ENCODE data around the gene NAALADL2.

The NAALADL2 gene

DNA sequence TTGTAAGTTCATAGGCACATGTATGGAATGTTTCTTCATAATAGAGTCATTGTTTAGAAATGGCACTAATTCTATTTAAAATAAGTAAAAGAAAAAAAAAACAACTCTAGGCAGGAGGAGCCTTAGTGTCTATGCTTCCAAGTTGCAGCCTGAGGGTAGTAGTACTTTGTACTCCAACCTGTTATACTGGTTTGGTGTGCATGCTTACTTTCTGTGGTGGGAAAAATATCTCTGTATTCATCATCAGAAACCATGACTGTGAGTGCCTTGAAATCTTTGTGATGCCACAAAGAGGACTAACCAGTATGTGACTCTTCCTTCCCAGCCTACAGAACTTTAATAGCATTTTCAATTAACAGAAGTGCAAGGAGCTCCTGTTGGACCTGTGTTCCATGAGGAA is 4.4 kb downstream of the NAALADL2 start:
- H3K36me3 Mint-ChIP-seq (ENCODE audit: low read depth), result no peaks in the 10 kb centered on the region
- no peaks in the 10 kb centered on the region for H3K4me1 Mint-ChIP-seq (ENCODE audit: low read depth)
- H3K9me3 Mint-ChIP-seq, result no peaks in the 10 kb centered on the region
- no peak overlapping the region for H3K4me3 Mint-ChIP-seq
- no peaks in the 10 kb centered on the region for H3K27me3 Mint-ChIP-seq
- H3K27ac Mint-ChIP-seq, result no peak overlapping the region

DNA sequence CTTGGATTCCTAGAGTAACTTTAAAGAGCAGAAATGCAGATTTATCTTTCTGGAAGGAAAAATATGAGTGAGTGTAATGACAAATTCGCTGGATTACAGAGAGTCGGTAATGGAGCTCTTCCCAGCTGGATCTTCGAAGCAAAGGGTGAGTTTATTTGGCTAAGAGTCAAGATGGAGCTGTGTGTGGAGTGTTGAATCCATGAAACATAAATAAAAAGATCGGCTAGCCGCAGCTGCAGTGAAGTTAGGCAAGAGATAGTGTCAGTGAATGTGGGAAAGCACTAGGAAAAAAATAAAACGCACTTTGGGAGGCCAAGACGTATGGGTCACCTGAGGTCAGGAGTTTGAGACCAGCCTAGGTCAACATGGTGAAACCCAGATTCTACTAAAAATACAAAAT is 10.3 kb downstream of the NAALADL2 start:
- Mint-ChIP-seq H3K4me1 (ENCODE audit: low read depth) (no peaks in the 10 kb centered on the region), H3K9me3 (peaks cover 3% of the 10 kb centered on the region), H3K36me3 (ENCODE audit: low read depth) (no peaks in the 10 kb centered on the region), H3K27me3 (no peaks in the 10 kb centered on the region), H3K27ac (no peak overlapping the region), H3K4me3 (no peak overlapping the region)

DNA sequence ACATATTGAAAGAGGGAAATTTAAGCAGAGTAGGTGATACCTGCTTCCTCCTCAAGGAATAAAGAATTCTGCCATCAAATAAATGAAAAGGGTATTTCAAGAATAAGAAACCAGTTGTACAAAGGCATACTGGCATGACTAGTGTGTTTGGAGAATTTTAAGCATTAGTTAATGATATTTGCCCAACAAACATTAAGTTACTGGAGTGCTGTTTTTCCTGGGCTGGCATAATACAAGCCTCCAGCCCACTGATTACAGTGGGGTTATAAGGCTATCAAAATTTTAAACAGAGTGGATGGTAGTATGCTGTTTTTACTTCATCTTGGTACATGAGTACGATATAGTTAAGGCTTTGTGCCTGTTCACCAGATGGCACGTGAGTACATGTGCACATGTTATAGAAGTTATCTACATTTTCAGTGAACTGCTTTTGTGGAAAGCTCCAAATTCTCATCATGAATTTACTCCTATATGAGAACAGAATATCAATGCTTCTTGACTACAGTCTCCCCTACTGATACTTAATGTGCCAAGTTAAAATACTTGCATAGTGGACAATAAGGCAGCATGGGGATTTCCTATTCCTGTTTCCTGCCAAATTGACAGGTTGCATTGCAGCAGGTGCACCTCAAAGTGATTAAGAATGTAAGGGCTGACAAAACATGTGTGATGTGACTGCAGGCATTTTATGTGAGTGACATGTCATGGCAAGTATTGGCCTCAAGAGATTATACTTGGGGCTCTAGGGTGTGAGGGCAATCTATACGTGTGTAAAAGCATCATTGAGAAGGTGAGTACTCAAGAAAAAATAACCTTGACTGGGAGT is 14.9 kb downstream of the NAALADL2 start:
- Mint-ChIP-seq H3K9me3 (peaks cover 3% of the 10 kb centered on the region), H3K27me3 (no peaks in the 10 kb centered on the region)

DNA sequence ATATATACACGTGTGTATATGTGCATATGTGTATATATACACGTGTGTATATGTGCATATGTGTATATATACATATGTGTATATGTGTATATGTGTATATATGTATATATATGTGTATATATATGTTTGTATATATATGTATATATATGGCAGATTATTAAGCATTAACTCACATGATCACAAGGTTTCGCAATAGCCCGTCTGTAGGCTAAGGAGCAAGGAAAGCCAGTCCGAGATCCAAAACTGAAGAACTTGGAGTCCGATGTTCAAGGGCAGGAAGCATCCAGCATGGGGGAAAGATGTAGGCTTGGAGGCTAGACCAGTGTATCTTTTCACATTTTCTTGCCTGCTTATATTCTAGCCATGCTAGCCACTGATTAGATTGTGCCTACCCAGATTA is 23.7 kb downstream of the NAALADL2 start:
- Mint-ChIP-seq H3K9me3 (peaks cover 5% of the 10 kb centered on the region), H3K36me3 (ENCODE audit: low read depth) (no peaks in the 10 kb centered on the region), H3K27ac (no peak overlapping the region), H3K27me3 (no peaks in the 10 kb centered on the region), H3K4me3 (no peak overlapping the region), H3K4me1 (ENCODE audit: low read depth) (no peaks in the 10 kb centered on the region)

More for the DNA sequence above, 14.9 kb downstream of the NAALADL2 start:
- Mint-ChIP-seq H3K36me3 (ENCODE audit: low read depth) (no peaks in the 10 kb centered on the region), H3K27ac (no peak overlapping the region), H3K4me1 (ENCODE audit: low read depth) (no peaks in the 10 kb centered on the region), H3K4me3 (no peak overlapping the region)

DNA sequence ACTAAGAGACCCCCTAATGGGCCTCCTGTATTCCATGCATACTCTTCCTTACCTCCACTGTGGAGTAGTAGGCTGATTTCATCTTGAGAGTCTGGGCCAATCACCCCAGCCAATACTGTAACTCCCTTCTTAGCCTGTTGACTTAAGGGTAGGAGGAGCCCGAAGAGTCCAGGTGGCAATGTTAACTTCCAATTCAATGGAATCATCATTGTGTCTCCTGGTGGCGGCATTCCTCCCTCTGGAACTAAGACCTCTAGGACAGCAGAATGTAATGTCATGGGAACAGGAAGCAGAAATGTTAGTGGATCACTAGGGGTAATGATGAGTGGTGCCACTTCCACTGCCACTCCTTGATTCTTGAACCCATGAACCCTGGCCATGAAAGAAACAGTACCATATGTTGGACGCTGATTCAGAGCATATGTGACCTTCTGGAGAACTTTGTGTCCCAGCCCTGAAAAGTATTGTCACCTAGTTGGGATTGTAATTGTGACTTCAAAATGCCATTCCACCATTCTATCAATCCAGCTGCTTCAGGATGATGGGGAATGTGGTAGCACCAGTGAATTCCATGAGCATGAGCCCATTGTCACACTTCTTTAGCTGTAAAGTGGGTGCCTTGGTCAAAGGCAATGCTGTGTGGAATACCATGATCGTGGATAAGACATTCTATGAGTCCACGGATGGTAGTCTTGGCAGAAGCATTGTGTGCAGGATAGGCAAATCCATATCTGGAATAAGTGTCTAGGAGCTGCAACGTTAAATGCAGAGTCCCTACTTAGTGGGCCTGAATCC is 24.9 kb downstream of the NAALADL2 start:
- Mint-ChIP-seq H3K27me3 (no peaks in the 10 kb centered on the region), H3K9me3 (peaks cover 8% of the 10 kb centered on the region), H3K36me3 (ENCODE audit: low read depth) (no peaks in the 10 kb centered on the region)

DNA sequence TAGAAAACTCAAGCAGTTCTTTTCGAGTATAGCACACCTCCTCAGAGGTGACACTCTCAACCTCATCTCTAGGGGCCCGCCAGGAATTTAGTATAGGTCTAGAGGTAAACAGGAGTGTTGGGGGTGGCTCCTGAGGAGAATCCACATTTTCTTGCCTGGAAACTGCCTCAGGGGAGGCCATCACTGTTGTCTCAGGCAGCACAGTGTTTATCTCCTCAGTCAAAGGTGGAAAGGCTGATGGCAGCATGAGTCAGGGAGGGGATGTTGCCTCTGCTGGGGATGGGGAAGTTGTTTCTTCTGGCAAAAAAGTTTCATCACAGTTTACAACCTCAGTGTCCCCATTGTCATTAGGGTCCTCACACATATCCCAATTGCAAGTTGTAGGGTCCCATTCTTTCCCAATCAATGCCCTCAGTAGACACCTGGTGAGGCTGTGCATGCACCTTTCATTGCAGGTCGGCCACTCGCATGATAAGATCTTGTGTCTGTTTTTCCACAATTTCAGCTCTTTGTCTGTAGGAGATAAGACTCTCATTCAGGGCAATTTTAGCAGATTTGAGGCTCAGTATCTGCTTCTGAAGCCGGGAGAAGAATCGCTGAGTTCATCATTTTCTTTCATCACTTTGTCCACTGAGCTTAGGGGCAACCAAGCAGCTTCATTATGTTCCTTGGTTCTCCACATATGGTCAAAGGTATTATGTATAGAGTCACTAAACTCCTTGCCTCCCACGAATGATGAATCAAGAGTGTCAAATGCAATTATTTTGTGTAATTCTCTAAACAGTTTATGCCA is 25.8 kb downstream of the NAALADL2 start:
- Mint-ChIP-seq H3K4me3 (no peak overlapping the region), H3K27me3 (no peaks in the 10 kb centered on the region), H3K4me1 (ENCODE audit: low read depth) (no peaks in the 10 kb centered on the region)

More for the DNA sequence above, 24.9 kb downstream of the NAALADL2 start:
- no peak overlapping the region for H3K4me3 Mint-ChIP-seq
- H3K27ac Mint-ChIP-seq, result no peak overlapping the region
- H3K4me1 Mint-ChIP-seq (ENCODE audit: low read depth), result no peaks in the 10 kb centered on the region

DNA sequence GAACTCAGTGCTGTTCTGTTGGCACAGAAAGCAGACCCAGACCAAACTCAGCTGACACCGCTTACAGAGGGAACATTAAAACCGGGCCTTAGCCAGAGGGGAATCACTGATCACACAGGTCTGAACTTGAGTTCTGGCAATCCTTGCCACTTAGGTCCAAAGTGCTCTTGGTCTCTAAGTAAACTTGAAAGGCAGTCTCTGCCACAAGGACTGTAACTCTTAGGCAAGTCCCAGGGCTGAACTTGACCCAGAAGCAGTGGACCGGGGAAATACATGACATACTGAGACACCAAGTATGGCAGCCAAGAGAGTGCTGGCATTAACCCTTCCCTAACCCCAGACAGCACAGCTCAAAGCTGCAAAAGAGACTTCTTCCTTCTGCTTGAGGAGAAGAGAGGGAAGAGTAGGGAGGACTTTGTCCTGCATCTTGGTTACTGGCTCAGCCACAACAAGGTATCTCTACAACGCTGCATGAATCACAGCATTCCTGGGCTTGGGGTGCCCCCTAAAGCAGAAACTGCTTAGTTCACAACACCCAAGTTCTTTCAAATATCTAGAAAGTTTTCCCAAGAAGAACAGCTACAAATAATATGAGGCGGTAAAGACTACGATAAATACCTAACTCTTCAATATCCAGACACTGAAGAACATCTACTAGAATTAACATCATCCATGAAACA is 32.5 kb downstream of the NAALADL2 start:
- no peaks in the 10 kb centered on the region for H3K4me1 Mint-ChIP-seq (ENCODE audit: low read depth)
- no peaks in the 10 kb centered on the region for H3K36me3 Mint-ChIP-seq (ENCODE audit: low read depth)
- no peaks in the 10 kb centered on the region for H3K27me3 Mint-ChIP-seq
- H3K27ac Mint-ChIP-seq, result no peak overlapping the region
- no peak overlapping the region for H3K4me3 Mint-ChIP-seq
- peaks cover 15% of the 10 kb centered on the region for H3K9me3 Mint-ChIP-seq

More for the DNA sequence above, 25.8 kb downstream of the NAALADL2 start:
- Mint-ChIP-seq H3K27ac (no peak overlapping the region), H3K36me3 (ENCODE audit: low read depth) (no peaks in the 10 kb centered on the region), H3K9me3 (peaks cover 8% of the 10 kb centered on the region)

DNA sequence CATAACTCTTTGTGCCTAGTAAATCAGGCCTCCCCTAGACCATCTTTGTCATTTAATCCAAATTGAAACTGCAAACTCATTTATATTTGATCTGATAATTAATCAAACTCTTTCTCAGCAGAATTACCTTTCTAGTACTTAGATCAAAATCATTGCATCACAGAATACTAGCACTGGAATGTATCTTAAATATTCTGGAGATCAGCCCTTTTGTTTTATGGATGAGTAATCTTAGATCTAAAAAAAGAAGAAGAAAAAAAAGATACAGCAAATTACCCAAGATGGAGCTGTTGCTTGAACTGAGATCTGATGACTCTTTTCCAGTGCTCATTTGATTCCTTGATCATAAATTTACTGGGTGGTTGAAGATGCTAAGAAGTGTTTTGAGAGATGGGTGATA is 47.9 kb downstream of the NAALADL2 start:
- Mint-ChIP-seq H3K4me3 (no peak overlapping the region), H3K36me3 (ENCODE audit: low read depth) (no peaks in the 10 kb centered on the region), H3K4me1 (ENCODE audit: low read depth) (no peaks in the 10 kb centered on the region), H3K27ac (no peak overlapping the region), H3K27me3 (no peaks in the 10 kb centered on the region), H3K9me3 (no peaks in the 10 kb centered on the region)

DNA sequence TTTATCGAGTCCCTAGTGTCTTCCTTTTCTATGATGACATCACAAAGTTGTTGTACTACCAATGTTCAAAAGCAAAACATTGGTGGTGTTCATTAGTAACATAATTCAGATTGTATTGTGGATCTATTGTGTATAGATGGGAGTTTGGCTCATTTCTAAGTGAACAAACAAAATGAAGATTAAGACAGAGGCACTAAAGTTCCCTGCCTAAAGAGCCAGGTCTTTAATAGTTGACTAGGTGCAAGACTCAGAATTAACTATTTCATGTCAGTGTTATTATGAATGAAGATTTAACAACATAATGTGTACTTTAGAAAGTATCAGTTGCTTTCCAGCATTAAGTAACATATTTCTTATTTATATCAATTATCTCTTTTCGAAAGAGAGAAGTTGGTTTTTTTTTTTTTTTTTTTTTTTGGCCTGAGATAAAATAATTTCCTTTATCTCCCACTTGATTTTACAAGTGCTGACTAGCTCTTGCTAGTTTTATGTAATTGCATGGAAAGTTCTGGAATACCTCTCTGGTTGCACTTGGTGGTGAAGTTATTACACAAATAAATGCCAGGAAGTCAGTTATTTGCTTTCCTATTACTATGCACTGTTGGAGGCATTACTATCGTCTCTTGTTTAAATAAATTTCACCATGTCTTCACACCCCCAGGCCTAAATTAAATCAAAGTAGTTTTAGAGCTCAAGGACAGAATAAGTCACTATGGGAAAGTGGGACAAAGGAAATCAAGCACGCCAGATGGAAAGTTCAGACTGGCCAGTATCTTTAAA is 48.7 kb downstream of the NAALADL2 start:
- Mint-ChIP-seq H3K36me3 (ENCODE audit: low read depth) (no peaks in the 10 kb centered on the region), H3K27ac (no peak overlapping the region), H3K27me3 (no peaks in the 10 kb centered on the region), H3K9me3 (no peaks in the 10 kb centered on the region), H3K4me1 (ENCODE audit: low read depth) (no peaks in the 10 kb centered on the region), H3K4me3 (no peak overlapping the region)

DNA sequence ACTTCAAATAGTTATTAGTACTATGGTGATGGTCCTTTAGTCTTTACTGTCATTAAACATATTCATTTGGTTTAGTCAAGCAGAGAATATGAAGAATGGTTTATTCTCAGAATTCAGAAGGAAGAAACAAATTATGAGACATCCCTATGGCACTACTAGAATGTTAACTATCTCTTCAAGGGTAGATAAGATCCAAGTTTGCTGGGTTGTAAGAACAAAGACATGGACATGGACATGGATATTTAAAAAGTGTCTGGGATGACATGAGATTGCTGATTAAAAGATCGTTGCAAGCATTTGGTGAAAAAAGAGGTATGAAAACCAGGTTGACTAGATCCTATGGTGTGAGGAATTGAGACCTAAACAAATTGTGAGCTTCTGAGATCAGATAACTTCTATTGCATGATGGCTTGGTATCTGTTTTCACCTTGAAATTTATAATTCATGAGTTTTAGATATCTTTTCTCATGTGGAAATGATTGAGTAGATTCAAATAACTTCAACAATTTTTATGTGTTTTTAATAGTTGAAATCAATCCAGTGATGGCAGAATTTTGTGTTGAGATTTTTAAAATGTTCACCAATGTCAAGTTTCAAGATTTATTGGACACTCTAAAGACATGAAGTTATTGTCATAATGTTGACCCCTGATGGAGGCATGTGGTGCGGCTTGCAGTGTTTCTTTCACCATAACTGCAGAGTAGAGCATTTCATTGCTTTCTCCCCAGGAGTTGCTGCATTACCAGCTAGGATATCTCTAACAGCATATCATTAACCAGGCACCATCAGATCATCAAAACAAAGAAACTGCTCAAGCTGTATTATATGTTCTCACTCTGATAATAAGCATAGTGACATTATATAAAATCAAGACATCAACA is 72.6 kb downstream of the NAALADL2 start:
- peaks cover 4% of the 10 kb centered on the region for H3K9me3 Mint-ChIP-seq
- no peaks in the 10 kb centered on the region for H3K36me3 Mint-ChIP-seq (ENCODE audit: low read depth)

DNA sequence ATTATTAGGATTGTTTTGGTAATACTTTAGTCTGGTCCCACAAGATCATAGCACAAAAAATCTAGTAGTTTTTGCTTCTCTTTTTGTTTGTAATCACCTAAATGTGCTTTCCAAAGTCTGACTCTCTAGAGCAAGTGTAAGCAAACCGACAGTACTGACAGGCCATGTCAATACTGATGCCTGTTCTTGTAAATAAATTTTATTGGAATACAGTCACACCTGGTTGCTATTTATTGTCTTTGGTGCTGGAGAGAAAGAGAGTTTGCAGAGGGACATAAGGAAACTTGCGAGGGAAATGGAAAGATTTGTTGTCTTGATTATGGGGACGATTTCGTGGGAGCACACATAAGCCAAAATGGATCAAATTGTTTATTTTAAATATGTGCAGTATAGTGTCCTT is 77.5 kb downstream of the NAALADL2 start:
- Mint-ChIP-seq H3K4me3 (no peak overlapping the region), H3K27me3 (no peaks in the 10 kb centered on the region), H3K36me3 (ENCODE audit: low read depth) (no peaks in the 10 kb centered on the region), H3K9me3 (peaks cover 4% of the 10 kb centered on the region), H3K27ac (no peak overlapping the region), H3K4me1 (ENCODE audit: low read depth) (no peaks in the 10 kb centered on the region)

More for the DNA sequence above, 72.6 kb downstream of the NAALADL2 start:
- Mint-ChIP-seq H3K27ac (no peak overlapping the region), H3K4me3 (no peak overlapping the region), H3K27me3 (no peaks in the 10 kb centered on the region), H3K4me1 (ENCODE audit: low read depth) (no peaks in the 10 kb centered on the region)

DNA sequence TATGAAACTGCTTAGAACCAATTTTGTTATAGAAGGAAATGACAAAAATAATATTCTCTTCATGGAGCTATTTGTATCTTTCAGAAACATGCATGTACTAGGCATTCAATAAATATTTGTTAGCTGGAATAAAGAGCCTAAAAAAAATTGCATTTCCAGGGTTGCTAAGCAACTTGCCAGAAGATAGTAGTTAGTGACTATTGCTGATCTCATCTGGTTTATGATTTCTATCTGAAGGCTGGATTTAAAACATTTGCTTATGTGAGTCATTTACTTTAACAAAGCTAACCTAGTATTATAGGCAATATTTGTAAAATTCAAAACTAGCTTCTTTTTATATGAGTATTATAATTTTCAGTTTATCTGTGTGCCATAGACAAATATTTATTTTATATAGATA is 78.3 kb downstream of the NAALADL2 start:
- no peaks in the 10 kb centered on the region for H3K27me3 Mint-ChIP-seq
- no peak overlapping the region for H3K27ac Mint-ChIP-seq
- peaks cover 8% of the 10 kb centered on the region for H3K9me3 Mint-ChIP-seq
- no peak overlapping the region for H3K4me3 Mint-ChIP-seq
- no peaks in the 10 kb centered on the region for H3K36me3 Mint-ChIP-seq (ENCODE audit: low read depth)
- no peaks in the 10 kb centered on the region for H3K4me1 Mint-ChIP-seq (ENCODE audit: low read depth)

DNA sequence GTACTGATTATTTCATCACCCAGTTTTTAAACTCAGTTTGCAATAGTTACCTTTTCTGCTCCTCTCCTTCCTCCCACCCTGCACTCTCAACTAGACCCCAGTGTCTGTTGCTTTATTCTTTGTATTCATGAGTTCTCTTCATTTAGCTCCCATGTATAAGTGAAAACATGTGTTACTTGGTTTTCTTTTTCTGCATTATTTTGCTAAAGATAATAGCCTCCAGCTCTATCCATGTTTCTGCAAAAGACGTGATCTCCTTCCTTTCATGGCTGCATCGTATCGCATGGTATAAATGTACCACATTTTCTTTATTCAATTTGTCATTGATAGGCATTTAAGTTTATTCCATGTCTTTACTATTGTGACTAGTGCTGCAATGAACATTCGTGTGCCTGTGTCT is 79.0 kb downstream of the NAALADL2 start:
- Mint-ChIP-seq H3K4me3 (no peak overlapping the region), H3K27ac (no peak overlapping the region)

More for the DNA sequence above, 79.0 kb downstream of the NAALADL2 start:
- Mint-ChIP-seq H3K4me1 (ENCODE audit: low read depth) (no peaks in the 10 kb centered on the region), H3K27me3 (no peaks in the 10 kb centered on the region), H3K36me3 (ENCODE audit: low read depth) (no peaks in the 10 kb centered on the region), H3K9me3 (peaks cover 8% of the 10 kb centered on the region)

Data from stimulated activated naive CD8-positive, alpha-beta T cell treated with anti-CD3 and anti-CD28 coated beads, Interleukin-15, Interleukin-2, amounts not matched to agents 100 ng/mL and 50 ng/mL, for 24 hours (primary cell).